ENCODE measurements around the gene CDKN2AIP.

GRCh38 chr4:183424109-183424744, 20.2 kb upstream of the CDKN2AIP start:
- TF ChIP-seq, protein P1, sequence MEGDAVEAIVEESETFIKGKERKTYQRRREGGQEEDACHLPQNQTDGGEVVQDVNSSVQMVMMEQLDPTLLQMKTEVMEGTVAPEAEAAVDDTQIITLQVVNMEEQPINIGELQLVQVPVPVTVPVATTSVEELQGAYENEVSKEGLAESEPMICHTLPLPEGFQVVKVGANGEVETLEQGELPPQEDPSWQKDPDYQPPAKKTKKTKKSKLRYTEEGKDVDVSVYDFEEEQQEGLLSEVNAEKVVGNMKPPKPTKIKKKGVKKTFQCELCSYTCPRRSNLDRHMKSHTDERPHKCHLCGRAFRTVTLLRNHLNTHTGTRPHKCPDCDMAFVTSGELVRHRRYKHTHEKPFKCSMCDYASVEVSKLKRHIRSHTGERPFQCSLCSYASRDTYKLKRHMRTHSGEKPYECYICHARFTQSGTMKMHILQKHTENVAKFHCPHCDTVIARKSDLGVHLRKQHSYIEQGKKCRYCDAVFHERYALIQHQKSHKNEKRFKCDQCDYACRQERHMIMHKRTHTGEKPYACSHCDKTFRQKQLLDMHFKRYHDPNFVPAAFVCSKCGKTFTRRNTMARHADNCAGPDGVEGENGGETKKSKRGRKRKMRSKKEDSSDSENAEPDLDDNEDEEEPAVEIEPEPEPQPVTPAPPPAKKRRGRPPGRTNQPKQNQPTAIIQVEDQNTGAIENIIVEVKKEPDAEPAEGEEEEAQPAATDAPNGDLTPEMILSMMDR (IDR thresholded peaks at IDR 0.05): no peak
- no peak for TF ChIP-seq POLR2A (IDR thresholded peaks at IDR 0.05)
- no peak for TF ChIP-seq POLR2AphosphoS5 (IDR thresholded peaks at IDR 0.05)
